ENCODE measurements around the gene DLG3. TPM values are rescaled to one million over a fixed set of nuclear protein-coding genes. Genes with fewer than 3 reads are reported as not detected.

DLG3 gene
- total RNA-seq, 1 experiment from 2014 or later, result 41.7 TPM

DNA sequence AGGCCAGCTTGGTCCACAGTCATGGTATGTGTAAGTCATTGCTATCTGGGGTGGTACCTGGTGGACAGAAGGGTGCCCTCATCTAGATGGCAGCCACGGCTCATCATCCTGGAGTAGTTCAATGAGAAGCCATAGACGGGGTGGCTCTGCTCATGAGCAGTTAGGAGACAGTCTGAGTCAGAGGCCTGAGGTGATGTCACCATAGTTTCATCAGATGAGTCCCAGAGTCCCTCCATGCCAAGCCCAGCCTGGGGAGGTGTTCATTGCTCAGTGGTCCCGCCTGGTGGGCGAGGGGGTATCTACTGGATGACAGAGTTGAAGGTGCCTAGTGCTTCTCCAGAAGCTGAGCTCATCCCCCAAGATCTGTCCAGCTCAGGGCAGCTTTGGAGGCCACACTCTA lies 49.8 kb downstream of the DLG3 start (continued):
- TF ChIP-seq PRDM15 (CRISPR knock-in tag; IDR thresholded peaks at IDR 0.05), result no peak
- no peak for TF ChIP-seq MXD4 (CRISPR knock-in tag; IDR thresholded peaks at IDR 0.05; ENCODE audit: borderline replicate concordance)
- TF ChIP-seq ATF3 (CRISPR knock-in tag; conservative IDR thresholded peaks at IDR 0.05), result no peak
- TF ChIP-seq AR (CRISPR knock-in tag; IDR thresholded peaks at IDR 0.05), result no peak
- TF ChIP-seq OVOL2 (CRISPR knock-in tag; IDR thresholded peaks at IDR 0.05; ENCODE audit: borderline replicate concordance), result no peak
- no peak for TF ChIP-seq ZNF396 (CRISPR knock-in tag; IDR thresholded peaks at IDR 0.05; ENCODE audit: borderline replicate concordance)
- no peak for TF ChIP-seq NFATC4 (CRISPR knock-in tag; IDR thresholded peaks at IDR 0.05)
- no peak for TF ChIP-seq RELA (CRISPR knock-in tag; IDR thresholded peaks at IDR 0.05; ENCODE audit: borderline replicate concordance)
- TF ChIP-seq CBFB (CRISPR knock-in tag; IDR thresholded peaks at IDR 0.05; ENCODE audit: low read depth), result no peak
- no peak for TF ChIP-seq ZNF263 (CRISPR knock-in tag; IDR thresholded peaks at IDR 0.05; ENCODE audit: low read depth)
- TF ChIP-seq HMGXB4 (CRISPR knock-in tag; IDR thresholded peaks at IDR 0.05), result no peak

GRCh38 chrX:70496491-70496890 lies 51.9 kb downstream of the DLG3 start:
- Mint-ChIP-seq H3K4me1 (no peaks in the 10 kb centered on the region), H3K27ac (no peak overlapping the region), H3K9me3 (no peaks in the 10 kb centered on the region), H3K36me3 (peaks cover 59% of the 10 kb centered on the region), H3K27me3 (ENCODE audit: low read depth) (no peaks in the 10 kb centered on the region), H3K4me3 (no peak overlapping the region)
- ChIA-PET POLR2A (no interaction called here), CTCF (interaction anchor here (1.0 kb wide), 1 partner anchor 43 kb away, joined by 3 read pairs; no protein-coding TSS in a partner anchor)
- DNase-seq (ENCODE audit: low spot score) (no peak), ATAC-seq (peak; percentile 65)
- TF ChIP-seq ATF6 (CRISPR knock-in tag; IDR thresholded peaks at IDR 0.05) (no peak), USF1 (CRISPR knock-in tag; IDR thresholded peaks at IDR 0.05) (no peak), NFYB (CRISPR knock-in tag; conservative IDR thresholded peaks at IDR 0.05; ENCODE audit: low read depth) (no peak)

Measured in WTC11 (cell line).